HepG2 (cell line): Measurements from ENCODE around the gene SLC35A3. TPM values are rescaled to one million over a fixed set of nuclear protein-coding genes. Genes with fewer than 3 reads are reported as not detected.
A peak's percentile ranks its signal among the peaks of the same experiment; 100 is the strongest.

Source experiments
- ASH2L ChIP-seq: fragments of 300-600, 200-600 bp; sonication (generic); IDR thresholded peaks from 2 replicates; pipeline ENCODE4 v1.7.0; 2017; ENCODE audit warnings: low read depth, mild to moderate bottlenecking, moderate library complexity, mixed read lengths, low read length; ENCODE audit not compliant: insufficient read length
- BATF2 ChIP-seq: sonication (generic); formaldehyde crosslinking; IDR thresholded peaks from 2 replicates; pipeline ENCODE4 v1.8.0; 2022; ENCODE audit warnings: mild to moderate bottlenecking, missing genetic modification reagents, moderate library complexity
- CBX1 ChIP-seq: IDR thresholded peaks from one replicate; pipeline ENCODE4 v1.6.1; 2016; ENCODE audit warnings: antibody characterized with exemption, low read depth
- GABPB1 ChIP-seq: IDR thresholded peaks from 2 replicates; pipeline ENCODE4 v1.6.1; 2016; ENCODE audit warnings: mild to moderate bottlenecking, missing genetic modification reagents, moderate library complexity, missing compliant biosample characterization
- HCFC1 ChIP-seq: fragments of 150-350 bp; IDR thresholded peaks from 2 replicates; pipeline ENCODE4 v1.6.1; 2014; ENCODE audit warnings: low read depth, low read length
- HOXA9 ChIP-seq: sonication (generic); formaldehyde crosslinking; IDR thresholded peaks from 2 replicates; pipeline ENCODE4 v1.8.1; 2022; ENCODE audit warnings: missing genetic modification reagents, mild to moderate bottlenecking, moderate library complexity, borderline replicate concordance
- JUND ChIP-seq: sonication (generic); formaldehyde crosslinking; IDR thresholded peaks from 2 replicates; pipeline ENCODE4 v1.8.0; 2022; ENCODE audit warnings: mild to moderate bottlenecking, missing genetic modification reagents
- KAT7 ChIP-seq: IDR thresholded peaks from 2 replicates; pipeline ENCODE4 v1.6.1; 2018; ENCODE audit warnings: borderline replicate concordance, missing compliant biosample characterization
- KLF12 ChIP-seq: sonication (generic); formaldehyde crosslinking; IDR thresholded peaks from 2 replicates; pipeline ENCODE4 v1.4.0; 2020; ENCODE audit warnings: missing genetic modification reagents, borderline replicate concordance
- NR2F2 ChIP-seq: IDR thresholded peaks from 2 replicates; pipeline ENCODE4 v1.6.1; 2012; ENCODE audit warnings: low read depth, inconsistent platforms, borderline replicate concordance
- RCOR2 ChIP-seq: IDR thresholded peaks from 2 replicates; pipeline ENCODE4 v1.6.1; 2016; ENCODE audit warnings: missing biosample characterization, missing genetic modification reagents
- RELA ChIP-seq: sonication (generic); formaldehyde crosslinking; IDR thresholded peaks from 2 replicates; pipeline ENCODE4 v1.4.0; 2020; ENCODE audit warnings: missing genetic modification reagents
- SP140L ChIP-seq: sonication (generic); formaldehyde crosslinking; IDR thresholded peaks from 2 replicates; pipeline ENCODE4 v1.4.0; 2020; ENCODE audit warnings: missing genetic modification reagents, borderline replicate concordance
- ZBTB2 ChIP-seq: sonication (generic); formaldehyde crosslinking; IDR thresholded peaks from 2 replicates; pipeline ENCODE4 v1.8.0; 2022; ENCODE audit warnings: low read depth, missing genetic modification reagents
- ZBTB8A ChIP-seq: sonication (generic); formaldehyde crosslinking; IDR thresholded peaks from 2 replicates; pipeline ENCODE4 v1.4.0; 2020; ENCODE audit warnings: mild to moderate bottlenecking, low read depth, missing genetic modification reagents, borderline replicate concordance
- ZFP36L1 ChIP-seq: sonication (generic); formaldehyde crosslinking; IDR thresholded peaks from 2 replicates; pipeline ENCODE4 v1.8.0; 2022; ENCODE audit warnings: mild to moderate bottlenecking, missing genetic modification reagents, moderate library complexity
- ZNF225 ChIP-seq: sonication (generic); formaldehyde crosslinking; IDR thresholded peaks from 2 replicates; pipeline ENCODE4 v1.4.0; 2020; ENCODE audit warnings: mild to moderate bottlenecking, missing genetic modification reagents
- ZNF263 ChIP-seq: sonication (generic); formaldehyde crosslinking; IDR thresholded peaks from 2 replicates; pipeline ENCODE4 v1.4.0; 2020; ENCODE audit warnings: missing genetic modification reagents
- ZNF572 ChIP-seq: sonication (generic); formaldehyde crosslinking; IDR thresholded peaks from 2 replicates; pipeline ENCODE4 v1.5.1; 2020; ENCODE audit warnings: mild to moderate bottlenecking, missing genetic modification reagents
- ZNF772 ChIP-seq: sonication (generic); formaldehyde crosslinking; IDR thresholded peaks from 2 replicates; pipeline ENCODE4 v1.5.0; 2020; ENCODE audit warnings: mild to moderate bottlenecking, missing genetic modification reagents
- ZNF780A ChIP-seq: sonication (generic); formaldehyde crosslinking; IDR thresholded peaks from 2 replicates; pipeline ENCODE4 v1.8.0; 2022; ENCODE audit warnings: mild to moderate bottlenecking, missing genetic modification reagents, moderate library complexity
- polyA plus RNA-seq, 8 experiments: library from polyadenylated mRNA; depleted of rRNA in 3 of 8; stranded (reverse) in 7 of 8; unstranded in 1 of 8; fragments of >200 nt; fragmentation: Illumina TruSeq in 4 of 8; extraction: Trizol in 4 of 8; gene quantifications; 2 replicates each; pipeline versions ENCODE4 v1.2.1 to v1.2.3, GENCODE V29; 2011 to 2016; ENCODE audit warnings: low read depth in 4 of 8, missing spikeins in 1 of 8, mixed read lengths in 1 of 8; ENCODE audit not compliant: insufficient read depth in 1 of 8
- total RNA-seq, 5 experiments: library from RNA; depleted of rRNA; stranded (reverse); fragments of >200 nt; fragmentation: Illumina TruSeq; extraction: Trizol; gene quantifications; 2 replicates each; pipeline ENCODE4 v1.2.3, GENCODE V29; 2016; ENCODE audit warnings: low read depth in 1 of 5
- TF ChIP-seq, protein P1 (sequence below): sonication (generic); formaldehyde crosslinking; conservative IDR thresholded peaks from 2 replicates; pipeline ENCODE4 v1.5.0; 2020; ENCODE audit warnings: missing genetic modification reagents
- TF ChIP-seq, protein P2 (sequence below): sonication (generic); formaldehyde crosslinking; IDR thresholded peaks from 2 replicates; pipeline ENCODE4 v1.9.0; 2021; ENCODE audit warnings: missing genetic modification reagents, borderline replicate concordance
- TF ChIP-seq, protein P3 (sequence below): sonication (generic); formaldehyde crosslinking; IDR thresholded peaks from 2 replicates; pipeline ENCODE4 v1.5.0; 2020; ENCODE audit warnings: mild to moderate bottlenecking, missing genetic modification reagents

Gene SLC35A3
- total and polyA plus RNA-seq, 2 of the 13 experiments (the other 11 are each of a cell fraction or from before 2014, with no cell fraction given) = 11.2 to 24.9 TPM

GRCh38 chr1:100037656-100037926, 67.8 kb downstream of the SLC35A3 start (continued):
- TF ChIP-seq ZBTB2 (CRISPR knock-in tag) (no peak; the same call in 1 of the 2 replicates), BATF2 (CRISPR knock-in tag) (no peak), ZFP36L1 (CRISPR knock-in tag) (peak; percentile 15; the same call in 1 of the 2 replicates), ZNF263 (CRISPR knock-in tag) (no peak), KAT7 (CRISPR knock-in tag) (no peak), ZBTB8A (no peak), ZNF225 (CRISPR knock-in tag) (no peak), ZNF572 (no peak; the same call in 1 of the 2 replicates), ZNF772 (no peak), ZNF780A (CRISPR knock-in tag) (peak; percentile 5; the same call in 1 of the 2 replicates), SP140L (CRISPR knock-in tag) (0 out of 2 replicates have a peak, but pooled peaks have one; percentile 22), CBX1 (no peak), HCFC1 (no peak), HOXA9 (CRISPR knock-in tag) (no peak), GABPB1 (no peak), JUND (no peak), RCOR2 (CRISPR knock-in tag) (no peak), KLF12 (no peak), NR2F2 (no peak), RELA (CRISPR knock-in tag) (no peak), ASH2L (peak; percentile 25)
- TF ChIP-seq, protein P1, sequence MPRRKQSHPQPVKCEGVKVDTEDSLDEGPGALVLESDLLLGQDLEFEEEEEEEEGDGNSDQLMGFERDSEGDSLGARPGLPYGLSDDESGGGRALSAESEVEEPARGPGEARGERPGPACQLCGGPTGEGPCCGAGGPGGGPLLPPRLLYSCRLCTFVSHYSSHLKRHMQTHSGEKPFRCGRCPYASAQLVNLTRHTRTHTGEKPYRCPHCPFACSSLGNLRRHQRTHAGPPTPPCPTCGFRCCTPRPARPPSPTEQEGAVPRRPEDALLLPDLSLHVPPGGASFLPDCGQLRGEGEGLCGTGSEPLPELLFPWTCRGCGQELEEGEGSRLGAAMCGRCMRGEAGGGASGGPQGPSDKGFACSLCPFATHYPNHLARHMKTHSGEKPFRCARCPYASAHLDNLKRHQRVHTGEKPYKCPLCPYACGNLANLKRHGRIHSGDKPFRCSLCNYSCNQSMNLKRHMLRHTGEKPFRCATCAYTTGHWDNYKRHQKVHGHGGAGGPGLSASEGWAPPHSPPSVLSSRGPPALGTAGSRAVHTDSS (CRISPR knock-in tag) = no peak
- TF ChIP-seq, protein P2, sequence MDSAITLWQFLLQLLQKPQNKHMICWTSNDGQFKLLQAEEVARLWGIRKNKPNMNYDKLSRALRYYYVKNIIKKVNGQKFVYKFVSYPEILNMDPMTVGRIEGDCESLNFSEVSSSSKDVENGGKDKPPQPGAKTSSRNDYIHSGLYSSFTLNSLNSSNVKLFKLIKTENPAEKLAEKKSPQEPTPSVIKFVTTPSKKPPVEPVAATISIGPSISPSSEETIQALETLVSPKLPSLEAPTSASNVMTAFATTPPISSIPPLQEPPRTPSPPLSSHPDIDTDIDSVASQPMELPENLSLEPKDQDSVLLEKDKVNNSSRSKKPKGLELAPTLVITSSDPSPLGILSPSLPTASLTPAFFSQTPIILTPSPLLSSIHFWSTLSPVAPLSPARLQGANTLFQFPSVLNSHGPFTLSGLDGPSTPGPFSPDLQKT (CRISPR knock-in tag) = no peak
- TF ChIP-seq, protein P3, sequence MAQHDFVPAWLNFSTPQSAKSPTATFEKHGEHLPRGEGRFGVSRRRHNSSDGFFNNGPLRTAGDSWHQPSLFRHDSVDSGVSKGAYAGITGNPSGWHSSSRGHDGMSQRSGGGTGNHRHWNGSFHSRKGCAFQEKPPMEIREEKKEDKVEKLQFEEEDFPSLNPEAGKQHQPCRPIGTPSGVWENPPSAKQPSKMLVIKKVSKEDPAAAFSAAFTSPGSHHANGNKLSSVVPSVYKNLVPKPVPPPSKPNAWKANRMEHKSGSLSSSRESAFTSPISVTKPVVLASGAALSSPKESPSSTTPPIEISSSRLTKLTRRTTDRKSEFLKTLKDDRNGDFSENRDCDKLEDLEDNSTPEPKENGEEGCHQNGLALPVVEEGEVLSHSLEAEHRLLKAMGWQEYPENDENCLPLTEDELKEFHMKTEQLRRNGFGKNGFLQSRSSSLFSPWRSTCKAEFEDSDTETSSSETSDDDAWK (CRISPR knock-in tag) = no peak
